Fibroblast of pulmonary artery (primary cell): ENCODE measurements around the gene ZNF264.
A peak's percentile ranks its signal among the peaks of the same experiment; 100 is the strongest.

Experiments
- DNase-seq: peaks from one replicate; pipeline ENCODE4 v3.0.0-alpha.2; 2010; ENCODE audit warnings: low read depth
- H3K4me3 ChIP-seq: replicated peaks from 2 replicates; pipeline ENCODE4 v1.5.1; 2011; ENCODE audit warnings: low read depth, mild to moderate bottlenecking, control low read depth, low read length, moderate library complexity
- CTCF ChIP-seq: IDR thresholded peaks from 2 replicates; pipeline ENCODE4 v1.5.1; 2011; ENCODE audit warnings: mild to moderate bottlenecking, control low read depth, low read length, inconsistent platforms; ENCODE audit errors: missing control alignments

The ZNF264 gene

GRCh38 chr19:57263244-57263741 is 72.0 kb downstream of the ZNF264 start:
- no peak for DNase-seq
- TF ChIP-seq CTCF, result no peak
- H3K4me3 ChIP-seq, result no peak overlapping the region

- DNase-seq, result no peak
- TF ChIP-seq CTCF, result no peak
- no peak overlapping the region for H3K4me3 ChIP-seq
Measured at GRCh38 chr19:57267291-57267690, 76.0 kb downstream of the ZNF264 start.

- H3K4me3 ChIP-seq, result no peak overlapping the region
- DNase-seq, result peak; percentile 72
- no peak for TF ChIP-seq CTCF
Measured at GRCh38 chr19:57269515-57270250, 78.4 kb downstream of the ZNF264 start.

GRCh38 chr19:57271280-57271679 is 80.0 kb downstream of the ZNF264 start:
- TF ChIP-seq CTCF, result no peak
- no peak for DNase-seq
- H3K4me3 ChIP-seq, result no peak overlapping the region
